ENCODE results near the gene CSTF3.

- TF ChIP-seq CTCF (IDR thresholded peaks at IDR 0.05) = no peak
- TF ChIP-seq POLR2AphosphoS5 (IDR thresholded peaks at IDR 0.05) = no peak
Observed at GRCh38 chr11:33168709-33169200, 7.5 kb upstream of the CSTF3 start.
